Breast epithelium (tissue), 4 donors: ENCODE measurements around the gene GUCY1A2. TPM values are rescaled to one million over a fixed set of nuclear protein-coding genes. Genes with fewer than 3 reads are reported as not detected.
"Not testable (repeated sequence)": the region's sequence is repeated elsewhere in the genome, so short reads cannot be mapped to it uniquely, and the experiment has no call there.

Source experiments
- DNase-seq, 2 donors: peaks; one replicate each; pipeline ENCODE4 v3.0.0-alpha.2; 2019; ENCODE audit warnings: low spot score in 2 of 2
- H3K27ac ChIP-seq, 2 donors: fragments of 200-600 bp; sonication (generic) in 1 of 2; one replicate each; pipeline ENCODE4 v1.5.1; 2016 to 2019; ENCODE audit warnings: mild to moderate bottlenecking in 1 of 2
- H3K27me3 ChIP-seq, 2 donors: fragments of 200-600 bp; sonication (generic) in 1 of 2; one replicate each; pipeline versions ENCODE4 v1.5.1 to v1.6.0; 2017 to 2019; ENCODE audit warnings: control low read depth in 1 of 2, mild to moderate bottlenecking in 1 of 2
- H3K36me3 ChIP-seq: fragments of 200-600 bp; one replicate; pipeline ENCODE4 v1.5.1; 2019
- H3K4me1 ChIP-seq, 2 donors: fragments of 200-600 bp; sonication (generic); one replicate each; pipeline ENCODE4 v1.5.1; 2016 to 2019; ENCODE audit warnings: control low read depth in 1 of 2
- H3K4me3 ChIP-seq, 3 donors: fragments of 200-600 bp; sonication (generic); 1 replicate in 2 of 3; 2 replicates in 1 of 3; pipeline ENCODE4 v1.5.1; 2016 to 2019; ENCODE audit warnings: mild to moderate bottlenecking in 3 of 3, moderate library complexity in 2 of 3
- H3K9me3 ChIP-seq, 2 donors: fragments of 200-600 bp; sonication (generic) in 1 of 2; one replicate each; pipeline ENCODE4 v1.5.1; 2016 to 2019; ENCODE audit warnings: control low read depth in 1 of 2
- POLR2A ChIP-seq: fragments of 450-650 bp; IDR thresholded peaks from one replicate; pipeline ENCODE4 v1.6.1; 2016; ENCODE audit warnings: antibody characterized with exemption, mild to moderate bottlenecking, moderate library complexity
- POLR2AphosphoS5 ChIP-seq, 3 donors: sonication (generic); formaldehyde crosslinking; IDR thresholded peaks; one replicate each; pipeline ENCODE4 v1.6.1; 2017; ENCODE audit warnings: antibody characterized with exemption in 3 of 3
- intact Hi-C: fragments of 100-400 bp; cut with DNase I; formaldehyde crosslinking; loops from one replicate; pipeline ENCODE4 v1.15.1; 2023; ENCODE audit warnings: low total_unique reads
- total RNA-seq, 3 donors: library from RNA; depleted of rRNA; stranded (reverse); fragments of >200 nt; gene quantifications; one replicate each; pipeline ENCODE4 v1.1.0, GENCODE V29; 2016
- TF ChIP-seq, protein P1 (sequence below), 3 donors: fragments of 450-650 bp; IDR thresholded peaks; one replicate each; pipeline ENCODE4 v1.5.1; 2016 to 2017; ENCODE audit warnings: antibody characterized with exemption in 3 of 3, mild to moderate bottlenecking in 3 of 3, moderate library complexity in 3 of 3

The GUCY1A2 gene
- total RNA-seq, 3 donors from 2014 or later: 3.2 to 5.3 (median 4.9) TPM

DNA sequence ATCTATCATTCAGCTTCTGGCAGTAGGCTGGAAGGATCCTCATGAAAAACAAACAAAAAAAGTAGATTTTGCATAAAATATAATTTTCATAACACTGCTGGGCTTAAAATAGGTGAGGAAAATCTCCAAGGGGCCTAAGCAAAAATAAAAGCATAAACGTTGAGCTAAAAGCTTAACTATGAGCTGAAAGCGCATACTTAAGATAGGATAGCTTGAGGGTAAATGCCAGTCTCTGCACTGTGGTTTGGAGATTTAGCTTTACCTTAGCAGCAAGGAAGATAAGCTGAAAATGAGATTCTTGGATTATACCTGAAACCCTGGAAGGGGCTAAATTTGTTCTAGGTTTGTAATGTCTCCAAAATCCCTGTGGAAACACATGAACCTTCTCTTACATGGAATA lies 183.7 kb downstream of the GUCY1A2 start:
- DNase-seq: no peak
- Histone ChIP-seq H3K36me3 (no peaks in the 10 kb centered on the region), H3K4me3 (no peak overlapping the region), H3K9me3 (no peaks in the 10 kb centered on the region), H3K4me1 (no peaks in the 10 kb centered on the region), H3K27ac (no peak overlapping the region), H3K27me3 (no peaks in the 10 kb centered on the region)
- intact Hi-C loops: no loop called here
- TF ChIP-seq POLR2A: no peak
- TF ChIP-seq, protein P1, sequence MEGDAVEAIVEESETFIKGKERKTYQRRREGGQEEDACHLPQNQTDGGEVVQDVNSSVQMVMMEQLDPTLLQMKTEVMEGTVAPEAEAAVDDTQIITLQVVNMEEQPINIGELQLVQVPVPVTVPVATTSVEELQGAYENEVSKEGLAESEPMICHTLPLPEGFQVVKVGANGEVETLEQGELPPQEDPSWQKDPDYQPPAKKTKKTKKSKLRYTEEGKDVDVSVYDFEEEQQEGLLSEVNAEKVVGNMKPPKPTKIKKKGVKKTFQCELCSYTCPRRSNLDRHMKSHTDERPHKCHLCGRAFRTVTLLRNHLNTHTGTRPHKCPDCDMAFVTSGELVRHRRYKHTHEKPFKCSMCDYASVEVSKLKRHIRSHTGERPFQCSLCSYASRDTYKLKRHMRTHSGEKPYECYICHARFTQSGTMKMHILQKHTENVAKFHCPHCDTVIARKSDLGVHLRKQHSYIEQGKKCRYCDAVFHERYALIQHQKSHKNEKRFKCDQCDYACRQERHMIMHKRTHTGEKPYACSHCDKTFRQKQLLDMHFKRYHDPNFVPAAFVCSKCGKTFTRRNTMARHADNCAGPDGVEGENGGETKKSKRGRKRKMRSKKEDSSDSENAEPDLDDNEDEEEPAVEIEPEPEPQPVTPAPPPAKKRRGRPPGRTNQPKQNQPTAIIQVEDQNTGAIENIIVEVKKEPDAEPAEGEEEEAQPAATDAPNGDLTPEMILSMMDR (IDR thresholded peaks at IDR 0.05): no peak

DNA sequence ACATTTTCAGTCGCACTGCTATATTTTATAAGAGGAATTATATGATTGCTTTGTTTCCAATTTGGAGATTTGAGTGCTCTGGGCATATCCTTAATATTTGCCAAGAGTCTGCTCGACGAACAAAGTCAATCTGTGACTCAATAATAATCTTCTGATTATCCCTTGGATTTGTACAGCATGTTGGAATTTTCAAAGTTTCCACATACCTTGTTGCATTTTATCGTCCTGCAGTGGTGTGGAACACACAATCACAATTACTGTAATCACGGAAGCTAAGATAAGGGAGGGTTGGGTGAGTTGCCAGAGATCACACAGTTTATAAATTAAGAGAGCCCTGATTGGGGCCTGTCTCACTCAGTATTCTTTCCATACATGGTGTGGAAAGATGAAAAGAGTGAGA lies 189.3 kb downstream of the GUCY1A2 start:
- Histone ChIP-seq H3K4me1 (no peaks in the 10 kb centered on the region), H3K4me3 (no peak overlapping the region), H3K27me3 (no peaks in the 10 kb centered on the region), H3K36me3 (no peaks in the 10 kb centered on the region), H3K27ac (no peak overlapping the region), H3K9me3 (no peaks in the 10 kb centered on the region)
- DNase-seq: no peak
- TF ChIP-seq POLR2AphosphoS5 (IDR thresholded peaks at IDR 0.05) (no peak), POLR2A (no peak)
- TF ChIP-seq, protein P1 (IDR thresholded peaks at IDR 0.05): no peak
- intact Hi-C loops: no loop called here

DNA sequence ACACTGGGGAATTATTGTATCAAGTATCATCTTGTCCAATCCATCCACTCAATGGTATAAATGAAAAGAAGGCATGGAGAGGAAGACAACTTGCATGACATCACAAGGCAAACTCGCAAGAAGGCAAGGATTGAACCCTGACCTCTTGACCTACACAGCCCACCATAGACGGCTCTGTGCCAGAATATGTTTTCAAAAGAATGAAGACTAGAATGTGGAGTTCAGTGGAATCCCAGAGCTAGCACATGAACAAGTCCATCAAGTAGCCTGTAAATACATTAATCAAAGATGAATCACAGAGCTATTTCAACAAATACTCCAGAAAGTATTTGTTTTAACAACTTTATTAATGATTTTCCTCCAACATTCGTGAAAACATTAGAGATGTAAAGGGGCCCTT lies 189.7 kb downstream of the GUCY1A2 start:
- TF ChIP-seq POLR2A: no peak
- TF ChIP-seq POLR2AphosphoS5 (IDR thresholded peaks at IDR 0.05): no peak
- TF ChIP-seq, protein P1 (IDR thresholded peaks at IDR 0.05): no peak

DNA sequence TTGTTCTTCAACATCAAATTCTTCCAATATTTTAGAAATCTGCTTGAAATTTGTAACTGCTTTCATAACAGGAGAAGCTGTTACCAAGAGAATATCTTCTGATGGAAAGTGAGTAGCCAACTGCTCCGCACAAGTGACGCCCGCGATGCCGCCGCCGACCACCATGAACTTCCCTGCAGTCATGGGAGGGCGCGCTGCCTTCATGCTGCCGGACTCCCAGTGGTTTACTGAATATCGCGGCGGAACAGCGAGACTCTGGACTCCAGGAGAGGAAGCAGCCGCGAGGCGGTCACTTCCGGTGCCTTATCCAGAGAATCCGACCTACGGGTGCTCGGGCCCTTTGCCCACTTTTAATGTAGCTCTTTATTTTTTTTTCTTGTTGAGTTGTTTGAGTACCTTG lies 190.6 kb downstream of the GUCY1A2 start:
- H3K27ac ChIP-seq: no peak overlapping the region
- intact Hi-C loops: no loop called here

More for the DNA sequence above, 189.7 kb downstream of the GUCY1A2 start:
- Histone ChIP-seq H3K36me3 (no peaks in the 10 kb centered on the region), H3K27ac (no peak overlapping the region), H3K9me3 (no peaks in the 10 kb centered on the region), H3K27me3 (no peaks in the 10 kb centered on the region), H3K4me1 (no peaks in the 10 kb centered on the region), H3K4me3 (no peak overlapping the region)
- DNase-seq: no peak
- intact Hi-C loops: no loop called here

DNA sequence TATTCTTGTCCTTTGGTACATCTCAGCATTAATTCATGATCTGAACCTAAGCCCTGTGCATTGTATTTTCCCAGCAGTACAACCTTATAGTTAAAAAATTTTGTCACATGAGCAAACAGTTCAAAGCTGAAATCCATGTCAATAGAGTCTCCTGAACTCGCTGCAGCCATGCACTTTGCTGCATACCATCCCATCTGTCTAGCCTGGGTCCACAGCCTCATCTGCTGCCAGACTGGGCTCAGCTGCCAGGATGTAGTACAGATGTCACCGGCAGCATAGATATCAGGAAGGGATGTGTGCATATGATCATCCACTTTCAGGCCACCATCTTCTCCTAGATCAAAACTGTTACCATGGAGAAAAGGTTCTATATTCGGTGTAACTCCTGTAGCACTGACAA lies 191.7 kb downstream of the GUCY1A2 start:
- not testable (repeated sequence) for H3K4me3 ChIP-seq, DNase-seq, H3K9me3 ChIP-seq

More for the DNA sequence above, 190.6 kb downstream of the GUCY1A2 start:
- H3K4me1 ChIP-seq: no peaks in the 10 kb centered on the region
- TF ChIP-seq POLR2A (no peak), POLR2AphosphoS5 (IDR thresholded peaks at IDR 0.05) (no peak)
- TF ChIP-seq, protein P1 (IDR thresholded peaks at IDR 0.05): no peak
- no peaks in the 10 kb centered on the region for H3K36me3 ChIP-seq
- no peaks in the 10 kb centered on the region for H3K27me3 ChIP-seq
- H3K4me3 ChIP-seq: no peak overlapping the region
- DNase-seq: no peak
- no peaks in the 10 kb centered on the region for H3K9me3 ChIP-seq

DNA sequence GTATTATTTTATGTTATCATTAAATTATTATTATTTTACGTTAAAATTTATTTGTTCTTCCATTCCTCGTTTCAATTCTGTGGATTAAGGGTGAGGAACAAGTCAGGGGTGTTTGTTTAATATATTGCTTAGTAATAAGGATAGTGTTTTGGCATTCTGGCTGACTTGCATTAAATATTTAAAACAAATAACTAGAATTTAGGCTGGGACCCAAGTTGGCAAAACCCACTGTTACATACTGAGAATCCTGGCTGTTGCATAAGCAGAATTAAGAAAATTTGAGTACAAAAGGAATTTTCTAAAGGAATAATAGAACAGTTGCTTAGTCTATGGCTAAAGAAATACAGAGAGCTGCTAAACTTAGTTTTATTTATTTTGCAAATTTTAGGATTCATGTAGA lies 196.4 kb downstream of the GUCY1A2 start:
- TF ChIP-seq, protein P1 (IDR thresholded peaks at IDR 0.05): no peak
- TF ChIP-seq POLR2A (no peak), POLR2AphosphoS5 (IDR thresholded peaks at IDR 0.05) (no peak)
- Histone ChIP-seq H3K27ac (no peak overlapping the region), H3K4me1 (no peaks in the 10 kb centered on the region), H3K4me3 (no peak overlapping the region), H3K27me3 (no peaks in the 10 kb centered on the region), H3K9me3 (no peaks in the 10 kb centered on the region), H3K36me3 (no peaks in the 10 kb centered on the region)
- intact Hi-C loops: no loop called here
- DNase-seq: no peak

More for the DNA sequence above, 191.7 kb downstream of the GUCY1A2 start:
- H3K27ac ChIP-seq, intact Hi-C loops, H3K4me1 ChIP-seq, H3K27me3 ChIP-seq, H3K36me3 ChIP-seq: not testable (repeated sequence)
